ENCODE measurements around the gene CUX1.

Gene CUX1

DNA sequence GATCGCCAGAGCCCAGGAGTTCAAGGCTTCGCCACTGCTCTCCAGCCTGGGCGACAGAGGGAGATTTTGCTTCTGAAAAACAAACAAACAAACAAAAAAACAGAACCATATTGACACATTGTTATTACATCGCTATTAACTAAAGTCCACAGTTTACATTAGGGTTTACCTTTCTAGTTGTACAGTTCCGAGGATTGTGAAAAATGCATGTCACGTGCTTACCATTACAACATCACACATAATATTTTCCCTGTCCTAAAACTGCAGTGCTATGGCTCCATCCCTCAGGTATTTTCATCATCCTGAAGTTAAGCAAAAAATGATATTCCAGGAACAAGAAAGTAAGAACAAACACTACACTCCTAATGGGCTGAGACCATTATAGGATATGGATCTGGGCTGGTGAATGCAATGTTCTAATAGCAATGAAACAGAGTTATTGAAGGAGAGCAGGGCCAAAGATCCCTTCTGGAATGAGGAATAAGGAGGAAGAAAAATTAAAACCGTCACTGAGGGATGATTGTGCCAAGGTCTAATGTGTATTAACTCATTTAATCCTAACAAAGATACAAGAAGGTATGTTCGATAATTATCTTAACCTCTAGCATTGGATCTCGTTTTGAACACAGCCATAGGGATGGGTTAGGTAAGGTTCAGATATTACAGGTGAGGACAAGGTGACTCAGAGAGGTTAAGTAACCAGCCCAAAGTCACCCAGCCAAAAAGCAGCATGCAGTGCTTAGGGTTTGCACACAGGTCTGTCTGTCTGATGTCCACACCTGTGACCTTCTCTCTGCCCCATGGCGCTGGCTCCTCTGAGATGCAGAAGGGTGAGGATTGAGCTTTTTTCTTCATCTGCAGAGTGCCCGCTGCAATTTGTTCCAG is 14.0 kb upstream of the CUX1 start:
- TF ChIP-seq, protein P1, sequence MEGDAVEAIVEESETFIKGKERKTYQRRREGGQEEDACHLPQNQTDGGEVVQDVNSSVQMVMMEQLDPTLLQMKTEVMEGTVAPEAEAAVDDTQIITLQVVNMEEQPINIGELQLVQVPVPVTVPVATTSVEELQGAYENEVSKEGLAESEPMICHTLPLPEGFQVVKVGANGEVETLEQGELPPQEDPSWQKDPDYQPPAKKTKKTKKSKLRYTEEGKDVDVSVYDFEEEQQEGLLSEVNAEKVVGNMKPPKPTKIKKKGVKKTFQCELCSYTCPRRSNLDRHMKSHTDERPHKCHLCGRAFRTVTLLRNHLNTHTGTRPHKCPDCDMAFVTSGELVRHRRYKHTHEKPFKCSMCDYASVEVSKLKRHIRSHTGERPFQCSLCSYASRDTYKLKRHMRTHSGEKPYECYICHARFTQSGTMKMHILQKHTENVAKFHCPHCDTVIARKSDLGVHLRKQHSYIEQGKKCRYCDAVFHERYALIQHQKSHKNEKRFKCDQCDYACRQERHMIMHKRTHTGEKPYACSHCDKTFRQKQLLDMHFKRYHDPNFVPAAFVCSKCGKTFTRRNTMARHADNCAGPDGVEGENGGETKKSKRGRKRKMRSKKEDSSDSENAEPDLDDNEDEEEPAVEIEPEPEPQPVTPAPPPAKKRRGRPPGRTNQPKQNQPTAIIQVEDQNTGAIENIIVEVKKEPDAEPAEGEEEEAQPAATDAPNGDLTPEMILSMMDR (IDR thresholded peaks at IDR 0.05; ENCODE audit: low read depth, low read length): no peak
- no peak overlapping the region for H3K4me3 ChIP-seq (replicated peaks in 1 of 2; ENCODE audit: low read depth in 2 of 2, low read length in 2 of 2)
- no peak for DNase-seq (ENCODE audit: low read depth in 2 of 2)

DNA sequence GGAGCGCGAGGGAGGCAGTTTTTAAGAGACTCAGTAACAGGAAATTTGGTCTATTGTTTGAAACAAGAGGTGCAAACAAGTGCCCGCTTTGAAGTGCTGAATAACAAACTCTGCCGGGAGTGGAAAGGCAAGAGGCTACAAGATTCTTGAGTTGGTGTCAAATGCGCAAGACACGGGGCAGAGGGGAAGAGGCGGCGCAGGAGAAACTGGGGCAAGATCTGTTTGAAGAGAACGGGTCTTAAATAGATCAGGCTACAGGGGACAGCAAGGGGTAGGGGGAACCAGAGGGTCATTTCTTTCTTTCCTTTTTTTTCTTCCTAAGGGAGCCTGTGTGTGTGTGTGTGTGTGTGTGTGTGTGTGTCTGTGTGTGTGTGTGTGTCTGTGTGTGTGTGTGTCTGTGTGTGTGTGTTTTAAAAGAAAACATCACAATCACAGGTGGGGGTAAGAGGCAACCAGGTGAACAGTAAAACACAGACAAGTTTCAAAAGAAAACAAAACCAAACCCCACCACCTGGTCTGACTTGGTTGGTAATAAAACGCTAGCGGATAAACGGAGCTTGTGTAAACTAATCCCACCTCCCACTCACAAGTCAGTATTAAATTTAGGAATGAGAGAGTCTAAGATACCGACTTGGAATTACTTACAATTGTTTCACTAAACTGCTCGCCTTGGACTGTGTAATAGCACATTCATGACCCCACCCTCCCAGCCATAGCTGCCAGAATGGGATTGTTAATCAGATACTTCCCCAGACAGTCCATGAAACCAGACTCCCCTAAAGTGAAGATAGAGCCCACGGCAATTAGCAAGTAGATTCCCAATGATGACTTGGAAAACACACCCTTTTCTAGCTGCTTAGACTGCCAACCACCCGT is 13.1 kb upstream of the CUX1 start:
- TF ChIP-seq, protein P1 (IDR thresholded peaks at IDR 0.05; ENCODE audit: low read depth, low read length): no peak
- no peak overlapping the region for H3K4me3 ChIP-seq (replicated peaks in 1 of 2; ENCODE audit: low read depth in 2 of 2, low read length in 2 of 2)
- no peak for DNase-seq (ENCODE audit: low read depth in 2 of 2)

DNA sequence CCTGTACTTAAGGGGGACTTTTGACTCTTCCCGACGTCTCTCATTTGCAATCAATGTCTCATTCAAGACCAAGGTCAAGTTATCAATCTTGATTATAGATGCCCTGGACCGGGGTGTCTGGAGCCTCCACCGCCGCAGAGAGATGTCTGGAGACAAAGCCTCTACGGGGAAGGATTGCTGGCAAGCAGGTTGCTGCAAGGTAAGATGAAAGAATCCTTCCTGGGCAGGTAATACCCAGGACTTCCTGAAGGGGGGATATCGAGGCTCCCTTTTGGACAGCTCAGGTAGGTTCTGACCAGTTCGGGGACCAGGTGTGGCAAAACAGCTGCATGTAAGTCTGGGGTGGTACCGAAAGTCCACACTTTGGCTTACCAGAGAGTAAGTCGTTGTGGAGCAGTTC is 12.5 kb upstream of the CUX1 start:
- no peak for DNase-seq (ENCODE audit: low read depth in 2 of 2)
- TF ChIP-seq, protein P1 (IDR thresholded peaks at IDR 0.05; ENCODE audit: low read depth, low read length): no peak
- no peak overlapping the region for H3K4me3 ChIP-seq (replicated peaks in 1 of 2; ENCODE audit: low read depth in 2 of 2, low read length in 2 of 2)

DNA sequence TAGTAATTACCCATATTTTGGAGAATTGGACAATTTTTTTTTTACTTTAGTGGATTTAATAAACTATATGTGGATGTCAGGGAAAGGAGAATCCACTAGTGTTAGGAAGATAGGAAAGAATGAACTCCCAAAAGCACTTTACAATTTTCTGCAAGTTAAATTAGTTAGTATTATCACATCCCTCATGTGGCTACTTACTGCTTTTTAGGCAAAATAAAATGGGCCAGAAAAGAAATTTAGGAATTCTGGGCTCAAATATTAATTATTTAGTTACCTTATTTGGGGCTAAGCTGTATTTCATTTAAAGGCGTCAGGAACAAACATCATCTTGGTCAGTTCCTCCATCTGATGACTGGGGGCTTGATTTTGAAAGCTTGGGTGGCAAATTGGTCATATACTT is 4.8 kb upstream of the CUX1 start:
- TF ChIP-seq, protein P1 (IDR thresholded peaks at IDR 0.05; ENCODE audit: low read depth, low read length): no peak
- no peak overlapping the region for H3K4me3 ChIP-seq (replicated peaks in 1 of 2; ENCODE audit: low read depth in 2 of 2, low read length in 2 of 2)
- DNase-seq (ENCODE audit: low read depth in 2 of 2): no peak

DNA sequence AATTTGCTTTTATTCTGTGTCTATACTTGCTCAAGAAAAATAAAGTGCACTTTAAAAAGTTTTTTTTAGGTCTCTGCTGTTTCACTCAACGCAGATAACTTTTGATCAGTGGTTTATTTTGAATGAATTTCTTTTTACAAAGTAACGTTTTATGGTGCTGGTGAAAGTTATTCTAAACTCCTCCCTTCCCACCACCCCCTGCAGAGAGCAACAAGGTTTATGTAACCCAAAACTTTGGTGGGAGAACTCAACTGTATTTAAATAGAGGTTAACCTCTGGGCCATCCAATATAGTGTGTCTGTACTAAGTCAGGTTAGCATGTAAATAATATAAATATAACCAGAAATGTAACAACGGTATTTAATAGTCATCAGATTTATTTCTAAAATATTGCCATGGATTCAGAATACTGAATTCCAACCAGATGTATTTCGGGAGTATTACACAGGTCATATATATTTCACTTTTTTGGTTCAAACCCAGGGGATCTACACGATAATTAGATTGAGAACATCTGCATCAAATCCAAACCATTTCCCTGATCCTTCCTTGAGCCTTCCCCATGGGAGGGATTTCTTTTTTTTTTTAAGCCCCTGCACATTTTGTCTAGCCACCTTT is 3.9 kb upstream of the CUX1 start:
- no peak for DNase-seq (ENCODE audit: low read depth in 2 of 2)
- peak overlapping the region in 1 of 2 donors; percentile 75 for H3K4me3 ChIP-seq (replicated peaks in 1 of 2; ENCODE audit: low read depth in 2 of 2, low read length in 2 of 2)
- TF ChIP-seq, protein P1 (IDR thresholded peaks at IDR 0.05; ENCODE audit: low read depth, low read length): no peak

DNA sequence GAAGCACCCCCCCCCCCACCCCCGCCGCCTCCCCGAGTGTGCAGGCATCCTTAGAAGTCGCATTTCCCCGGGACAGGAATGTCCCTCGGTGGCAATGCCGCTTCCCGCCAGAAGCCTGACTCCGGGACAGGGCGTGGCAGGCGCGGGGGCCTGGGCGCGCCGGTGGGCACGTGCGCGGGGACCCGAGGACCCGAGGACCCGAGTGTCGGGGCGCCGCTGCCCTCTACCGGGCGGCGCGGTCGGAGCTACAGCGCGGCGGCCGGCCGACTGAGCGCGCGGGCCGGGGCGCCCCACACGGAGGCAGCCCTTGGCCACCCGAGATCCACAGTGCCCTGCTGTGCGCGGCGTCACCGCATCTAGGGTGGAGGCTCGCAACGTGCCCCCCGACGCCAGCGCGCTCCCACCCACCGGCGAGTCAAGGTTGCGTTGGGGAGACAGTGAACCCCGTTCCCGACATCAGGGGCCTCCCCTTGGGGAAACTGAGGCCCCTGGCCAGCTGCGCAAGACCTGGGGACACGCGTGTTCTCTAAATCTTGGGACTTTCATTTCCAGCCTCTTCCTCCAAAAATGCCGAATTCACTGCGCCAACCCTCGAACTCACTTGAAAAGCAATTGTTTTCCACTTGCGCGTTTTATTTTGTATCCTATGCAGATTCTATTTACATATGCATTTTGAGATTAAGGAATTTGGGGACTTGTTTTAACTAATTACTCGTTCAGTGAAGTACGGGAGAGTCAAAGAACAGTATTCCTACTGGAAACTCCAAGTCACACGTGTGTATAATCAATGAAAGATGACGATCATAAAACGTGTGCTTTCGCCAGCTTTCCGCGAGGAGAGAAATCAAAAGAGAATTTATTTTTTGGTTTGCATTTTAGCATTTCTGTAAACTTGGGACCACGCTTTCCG is 3.1 kb upstream of the CUX1 start:
- peak overlapping the region; percentile 59 to 75 for H3K4me3 ChIP-seq (replicated peaks in 1 of 2; ENCODE audit: low read depth in 2 of 2, low read length in 2 of 2)
- TF ChIP-seq, protein P1 (IDR thresholded peaks at IDR 0.05; ENCODE audit: low read depth, low read length): no peak
- peak; percentile 49 to 57 for DNase-seq (ENCODE audit: low read depth in 2 of 2)

All from cardiac fibroblast (primary cell).